H9 (cell line): ENCODE measurements around the gene DRD4. TPM values are rescaled to one million over a fixed set of nuclear protein-coding genes. Genes with fewer than 3 reads are reported as not detected.

Experiments
- DNase-seq: peaks from one replicate; pipeline ENCODE4 v3.0.0-alpha.2; 2017
- H2AFZ ChIP-seq: one replicate; pipeline ENCODE4 v1.6.1; 2013; ENCODE audit warnings: mild to moderate bottlenecking, low read length, control low read depth, moderate library complexity
- H2AK5ac ChIP-seq: 2 replicates; pipeline ENCODE4 v1.6.1; 2013; ENCODE audit warnings: low read length, control low read depth, mixed read lengths; ENCODE audit not compliant: insufficient read length
- H2BK120ac ChIP-seq: one replicate; pipeline ENCODE4 v1.6.1; 2013; ENCODE audit warnings: low read depth, mild to moderate bottlenecking, low read length, control low read depth, inconsistent platforms; ENCODE audit not compliant: poor library complexity, severe bottlenecking
- H2BK12ac ChIP-seq: 2 replicates; pipeline ENCODE4 v1.6.1; 2013; ENCODE audit warnings: low read length, control low read depth, mixed read lengths, low read depth; ENCODE audit not compliant: insufficient read length
- H2BK15ac ChIP-seq: 2 replicates; pipeline ENCODE4 v1.6.1; 2013; ENCODE audit warnings: low read depth, low read length, control low read depth
- H2BK20ac ChIP-seq: one replicate; pipeline ENCODE4 v1.6.1; 2013; ENCODE audit warnings: low read depth, mild to moderate bottlenecking, low read length, control low read depth, inconsistent platforms; ENCODE audit not compliant: poor library complexity, severe bottlenecking
- H2BK5ac ChIP-seq: 2 replicates; pipeline ENCODE4 v1.6.1; 2013; ENCODE audit warnings: low read length, control low read depth, mixed read lengths; ENCODE audit not compliant: insufficient read length
- H3K14ac ChIP-seq: 2 replicates; pipeline ENCODE4 v1.6.1; 2013; ENCODE audit warnings: low read length, control low read depth; ENCODE audit not compliant: insufficient read depth
- H3K18ac ChIP-seq: 2 replicates; pipeline ENCODE4 v1.6.1; 2013; ENCODE audit warnings: low read depth, mild to moderate bottlenecking, mixed read lengths, low read length, control low read depth; ENCODE audit not compliant: insufficient read length
- H3K23ac ChIP-seq: 2 replicates; pipeline ENCODE4 v1.6.1; 2013; ENCODE audit warnings: low read length, control low read depth, mixed read lengths, low read depth; ENCODE audit not compliant: insufficient read length
- H3K23me2 ChIP-seq: 2 replicates; pipeline ENCODE4 v1.6.1; 2013; ENCODE audit warnings: low read depth, mild to moderate bottlenecking, mixed read lengths, low read length, control low read depth; ENCODE audit not compliant: insufficient read length, poor library complexity, severe bottlenecking
- H3K27ac ChIP-seq: 2 replicates; pipeline ENCODE4 v1.5.1; 2013; ENCODE audit warnings: low read length, control low read depth, mixed read lengths, low read depth; ENCODE audit not compliant: insufficient read length
- H3K27me3 ChIP-seq: 2 replicates; pipeline ENCODE4 v1.6.1; 2013; ENCODE audit warnings: low read length, control low read depth, inconsistent platforms; ENCODE audit not compliant: insufficient read depth
- H3K4ac ChIP-seq: 2 replicates; pipeline ENCODE4 v1.6.1; 2013; ENCODE audit warnings: low read depth, mild to moderate bottlenecking, control low read depth, inconsistent platforms, low read length, moderate library complexity
- H3K4me1 ChIP-seq: 2 replicates; pipeline ENCODE4 v1.6.1; 2013; ENCODE audit warnings: low read length, control low read depth, inconsistent platforms; ENCODE audit not compliant: insufficient read depth
- H3K4me2 ChIP-seq: 2 replicates; pipeline ENCODE4 v1.6.1; 2013; ENCODE audit warnings: low read length, control low read depth, mixed read lengths; ENCODE audit not compliant: insufficient read length, insufficient read depth
- H3K56ac ChIP-seq: 2 replicates; pipeline ENCODE4 v1.6.1; 2013; ENCODE audit warnings: low read depth, mild to moderate bottlenecking, mixed read lengths, low read length, control low read depth; ENCODE audit not compliant: insufficient read length
- H3K79me1 ChIP-seq: 2 replicates; pipeline ENCODE4 v1.6.1; 2013; ENCODE audit warnings: low read depth, mild to moderate bottlenecking, moderate library complexity, low read length, control low read depth, inconsistent platforms; ENCODE audit not compliant: insufficient read depth, poor library complexity, severe bottlenecking
- H3K79me2 ChIP-seq: 2 replicates; pipeline ENCODE4 v1.6.1; 2013; ENCODE audit warnings: low read length, control low read depth, inconsistent platforms; ENCODE audit not compliant: insufficient read depth
- H3K9ac ChIP-seq: 2 replicates; pipeline ENCODE4 v1.6.1; 2013; ENCODE audit warnings: low read length, control low read depth, mixed read lengths; ENCODE audit not compliant: insufficient read length; ENCODE audit errors: extremely low read depth
- H3K9me3 ChIP-seq: one replicate; pipeline ENCODE4 v1.6.1; 2013; ENCODE audit warnings: low read depth, low read length, inconsistent platforms; ENCODE audit not compliant: control insufficient read depth
- H3T11ph ChIP-seq: one replicate; pipeline ENCODE4 v1.6.1; 2013; ENCODE audit warnings: mild to moderate bottlenecking, low read length, control low read depth, inconsistent platforms
- H4K20me1 ChIP-seq: one replicate; pipeline ENCODE4 v1.6.1; 2013; ENCODE audit not compliant: control insufficient read depth, insufficient read length, insufficient read depth
- H4K5ac ChIP-seq: 2 replicates; pipeline ENCODE4 v1.6.1; 2013; ENCODE audit warnings: low read depth, mild to moderate bottlenecking, mixed read lengths, low read length, control low read depth; ENCODE audit not compliant: insufficient read length
- H4K8ac ChIP-seq: replicated peaks from 2 replicates; pipeline ENCODE4 v1.6.1; 2013; ENCODE audit warnings: low read length, control low read depth, mixed read lengths, low read depth; ENCODE audit not compliant: insufficient read length
- H4K91ac ChIP-seq: 2 replicates; pipeline ENCODE4 v1.6.1; 2013; ENCODE audit warnings: low read depth, mild to moderate bottlenecking, moderate library complexity, mixed read lengths, low read length, control low read depth; ENCODE audit not compliant: insufficient read length
- H3K27ac Mint-ChIP-seq, 3 experiments: 2 replicates in 2 of 3; 3 replicates in 1 of 3; pipeline ENCODE4 v1.8.0; 2020 to 2021; ENCODE audit warnings: mixed read lengths in 3 of 3, mild to moderate bottlenecking in 1 of 3, moderate library complexity in 1 of 3
- H3K27me3 Mint-ChIP-seq: 2 replicates; pipeline ENCODE4 v1.8.0; 2021; ENCODE audit warnings: low read depth, mild to moderate bottlenecking, moderate library complexity, mixed read lengths
- H3K36me3 Mint-ChIP-seq, 3 experiments: 2 replicates in 2 of 3; 3 replicates in 1 of 3; pipeline ENCODE4 v1.8.0; 2020 to 2021; ENCODE audit warnings: low read depth in 3 of 3, mixed read lengths in 3 of 3; ENCODE audit not compliant: insufficient read depth in 1 of 3
- H3K4me1 Mint-ChIP-seq, 2 experiments: 2 replicates each; pipeline ENCODE4 v1.8.0; 2020; ENCODE audit warnings: mixed read lengths in 2 of 2
- H3K4me3 Mint-ChIP-seq, 2 experiments: 2 replicates in 1 of 2; 3 replicates in 1 of 2; pipeline ENCODE4 v1.8.0; 2020 to 2021; ENCODE audit warnings: mild to moderate bottlenecking in 2 of 2, mixed read lengths in 2 of 2, moderate library complexity in 1 of 2
- H3K9me3 Mint-ChIP-seq, 2 experiments: 2 replicates in 1 of 2; 3 replicates in 1 of 2; pipeline ENCODE4 v1.8.0; 2020; ENCODE audit warnings: mild to moderate bottlenecking in 2 of 2, mixed read lengths in 2 of 2, moderate library complexity in 1 of 2
- WGBS: extraction: QIAGEN DNeasy Blood & Tissue Kit; methylation state at CpG from one replicate; pipeline ENCODE4 v1.1.7; 2013; ENCODE audit warnings: missing lambda C conversion rate, low lambda C conversion rate, mixed read lengths; ENCODE audit not compliant: insufficient read length; ENCODE audit errors: extremely low coverage; 5-methylcytosine and 5-hydroxymethylcytosine counted together
- total RNA-seq: library from RNA; stranded (reverse); gene quantifications from 2 replicates; pipeline ENCODE4 v1.2.1, GENCODE V29; 2021
- TF ChIP-seq, protein P1 (sequence below): fragments of 200-600 bp; sonication (generic); conservative IDR thresholded peaks from 3 replicates; pipeline ENCODE4 v1.8.0; 2021; ENCODE audit warnings: antibody characterized with exemption, mild to moderate bottlenecking

The DRD4 gene
- total RNA-seq, 1 experiment from 2014 or later: 6.8 TPM

DNA sequence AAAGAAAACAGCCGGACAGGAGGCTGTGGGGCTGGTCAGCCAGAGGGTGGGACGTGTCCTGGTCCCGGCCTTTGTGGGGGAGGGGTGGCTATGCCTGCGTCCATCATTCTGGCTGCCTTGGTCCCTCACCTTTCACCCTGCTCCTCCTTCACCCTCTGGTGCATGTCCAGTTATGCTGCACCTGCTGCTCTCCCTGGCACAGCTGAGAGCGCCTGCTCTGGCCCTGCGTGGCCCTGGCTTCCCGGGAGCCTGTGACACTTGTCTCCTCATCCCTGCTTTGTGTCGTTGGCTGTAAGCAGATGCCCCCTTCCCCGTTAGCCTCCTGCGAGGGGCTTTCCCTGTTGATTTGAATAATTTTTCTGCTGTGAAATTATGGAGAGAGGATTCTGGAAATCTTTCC, 44.2 kb upstream of the DRD4 start:
- no peak overlapping the region for H3K27ac ChIP-seq
- H3K9ac ChIP-seq: no peak overlapping the region
- no peak overlapping the region for H2AFZ ChIP-seq
- no peak overlapping the region for H4K91ac ChIP-seq
- no peaks in the 10 kb centered on the region for H3K4me1 Mint-ChIP-seq
- H2BK120ac ChIP-seq: no peak overlapping the region
- H3T11ph ChIP-seq: no peak overlapping the region
- H4K20me1 ChIP-seq: no peaks in the 10 kb centered on the region
- TF ChIP-seq, protein P1, sequence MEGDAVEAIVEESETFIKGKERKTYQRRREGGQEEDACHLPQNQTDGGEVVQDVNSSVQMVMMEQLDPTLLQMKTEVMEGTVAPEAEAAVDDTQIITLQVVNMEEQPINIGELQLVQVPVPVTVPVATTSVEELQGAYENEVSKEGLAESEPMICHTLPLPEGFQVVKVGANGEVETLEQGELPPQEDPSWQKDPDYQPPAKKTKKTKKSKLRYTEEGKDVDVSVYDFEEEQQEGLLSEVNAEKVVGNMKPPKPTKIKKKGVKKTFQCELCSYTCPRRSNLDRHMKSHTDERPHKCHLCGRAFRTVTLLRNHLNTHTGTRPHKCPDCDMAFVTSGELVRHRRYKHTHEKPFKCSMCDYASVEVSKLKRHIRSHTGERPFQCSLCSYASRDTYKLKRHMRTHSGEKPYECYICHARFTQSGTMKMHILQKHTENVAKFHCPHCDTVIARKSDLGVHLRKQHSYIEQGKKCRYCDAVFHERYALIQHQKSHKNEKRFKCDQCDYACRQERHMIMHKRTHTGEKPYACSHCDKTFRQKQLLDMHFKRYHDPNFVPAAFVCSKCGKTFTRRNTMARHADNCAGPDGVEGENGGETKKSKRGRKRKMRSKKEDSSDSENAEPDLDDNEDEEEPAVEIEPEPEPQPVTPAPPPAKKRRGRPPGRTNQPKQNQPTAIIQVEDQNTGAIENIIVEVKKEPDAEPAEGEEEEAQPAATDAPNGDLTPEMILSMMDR: no peak
- H2BK12ac ChIP-seq: no peak overlapping the region
- H3K27ac Mint-ChIP-seq: 0 out of 7 replicates have a peak overlapping the region, but pooled peaks of 1 of the 3 experiments have one; percentile 28
- H3K79me2 ChIP-seq: no peaks in the 10 kb centered on the region; the same call in 1 of the 2 replicates
- no peak overlapping the region; a peak in 1 of 5 replicates for H3K4me3 Mint-ChIP-seq
- H2AK5ac ChIP-seq: no peak overlapping the region
- no peaks in the 10 kb centered on the region for H3K23me2 ChIP-seq
- H3K36me3 Mint-ChIP-seq: peaks cover 60 to 88% (median 88%) of the 10 kb centered on the region in 3 experiments
- no peak overlapping the region for H3K4ac ChIP-seq
- no CpG with 5 or more reads among the region's 10 CpGs for WGBS
- H3K9me3 ChIP-seq: no peaks in the 10 kb centered on the region
- no peak overlapping the region for H3K18ac ChIP-seq
- peaks cover 3% of the 10 kb centered on the region for H3K79me1 ChIP-seq
- no peak overlapping the region for H2BK5ac ChIP-seq
- H3K14ac ChIP-seq: no peak overlapping the region
- H2BK20ac ChIP-seq: no peak overlapping the region
- no peak overlapping the region for H2BK15ac ChIP-seq
- H4K5ac ChIP-seq: no peak overlapping the region
- H3K4me2 ChIP-seq: no peak overlapping the region
- H3K9me3 Mint-ChIP-seq: no peaks in the 10 kb centered on the region; a peak in 1 of 5 replicates
- no peaks in the 10 kb centered on the region for H3K4me1 ChIP-seq
- no peaks in the 10 kb centered on the region for H3K27me3 ChIP-seq
- 0 out of 2 replicates have a peak, but pooled peaks cover 2% of the 10 kb centered on the region for H3K27me3 Mint-ChIP-seq
- H3K23ac ChIP-seq: no peak overlapping the region
- no peak overlapping the region for H3K56ac ChIP-seq
- DNase-seq: no peak
- no peak overlapping the region for H4K8ac ChIP-seq
